Hematopoietic multipotent progenitor cell (in vitro differentiated cells): ENCODE measurements around the gene GPR26. TPM values are rescaled to one million over a fixed set of nuclear protein-coding genes. Genes with fewer than 3 reads are reported as not detected.

Experiments used
- DNase-seq, 3 donors: peaks; one replicate each; pipeline ENCODE4 v3.0.0-alpha.2; 2011 to 2015; ENCODE audit warnings: low read depth in 2 of 3, low spot score in 2 of 3
- total RNA-seq: library from RNA; depleted of rRNA; stranded (reverse); fragments of >200 nt; gene quantifications from one replicate; pipeline ENCODE4 v1.2.3, GENCODE V29; 2012

Gene GPR26
- total RNA-seq: under 0.01 TPM

GRCh38 chr10:123666318-123667236 lies at the start of gene GPR26:
Gene GPR26 (plus strand): TSS chr10:123666355. CDS start chr10:123666408, 53 bp downstream.
- no peak for DNase-seq

- DNase-seq: no peak
Measured at GRCh38 chr10:123618224-123618623, 47.9 kb upstream of the GPR26 start.

- no peak for DNase-seq
Measured at GRCh38 chr10:123619067-123619855, 46.9 kb upstream of the GPR26 start.

- no peak for DNase-seq
Measured at GRCh38 chr10:123620621-123621020, 45.5 kb upstream of the GPR26 start.

- no peak for DNase-seq
Measured at GRCh38 chr10:123621492-123621891, 44.7 kb upstream of the GPR26 start.

- DNase-seq: no peak
Measured at GRCh38 chr10:123621916-123622315, 44.2 kb upstream of the GPR26 start.

- DNase-seq: no peak
Measured at GRCh38 chr10:123622381-123622780, 43.8 kb upstream of the GPR26 start.

- DNase-seq: no peak
Measured at GRCh38 chr10:123624086-123624485, 42.1 kb upstream of the GPR26 start.

- no peak for DNase-seq
Measured at GRCh38 chr10:123633106-123633505, 33.0 kb upstream of the GPR26 start.

- DNase-seq: no peak
Measured at GRCh38 chr10:123633636-123634035, 32.5 kb upstream of the GPR26 start.

- no peak for DNase-seq
Measured at GRCh38 chr10:123634221-123634620, 31.9 kb upstream of the GPR26 start.

GRCh38 chr10:123635131-123635530 lies 31.0 kb upstream of the GPR26 start:
- no peak for DNase-seq

GRCh38 chr10:123635745-123636144 lies 30.4 kb upstream of the GPR26 start:
- no peak for DNase-seq

GRCh38 chr10:123636598-123637325 lies 29.4 kb upstream of the GPR26 start:
- no peak for DNase-seq

GRCh38 chr10:123637326-123637880 lies 28.8 kb upstream of the GPR26 start:
- DNase-seq: no peak

- DNase-seq: no peak
Measured at GRCh38 chr10:123639131-123639530, 27.0 kb upstream of the GPR26 start.

GRCh38 chr10:123640016-123640535 lies 26.1 kb upstream of the GPR26 start:
- no peak for DNase-seq

- no peak for DNase-seq
Measured at GRCh38 chr10:123642293-123642692, 23.9 kb upstream of the GPR26 start.

- DNase-seq: no peak
Measured at GRCh38 chr10:123642697-123643096, 23.5 kb upstream of the GPR26 start.

GRCh38 chr10:123643315-123643714 lies 22.8 kb upstream of the GPR26 start:
- DNase-seq: no peak
